Measurements from ENCODE around the gene CCL23. TPM values are rescaled to one million over a fixed set of nuclear protein-coding genes. Genes with fewer than 3 reads are reported as not detected.

The CCL23 gene
- polyA plus RNA-seq, 1 experiment = not detected

DNA sequence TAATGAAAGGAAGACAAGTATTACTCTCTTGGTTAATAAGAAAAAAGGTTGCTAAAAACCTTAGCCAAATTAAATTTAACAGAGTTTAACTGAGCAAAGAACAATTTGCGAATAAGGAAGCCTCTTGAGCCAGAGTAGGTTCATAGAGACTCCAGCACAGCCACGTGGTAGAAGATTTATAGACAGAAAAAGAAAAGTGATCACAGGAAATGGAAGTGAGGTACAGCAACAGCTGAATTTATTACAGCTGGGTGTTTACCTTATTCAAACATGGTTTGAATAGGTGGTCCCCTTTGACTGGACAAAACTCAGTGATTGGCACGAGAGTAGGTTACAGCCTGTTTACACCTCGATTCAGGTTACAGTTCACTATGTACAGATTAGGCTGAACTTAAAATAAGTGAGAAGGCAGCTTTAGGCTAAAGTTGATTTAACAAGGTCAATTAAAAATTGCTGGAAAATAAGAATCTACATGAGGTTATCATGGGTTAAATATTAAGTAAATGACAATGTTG, 13.1 kb downstream of the CCL23 start:
- Histone ChIP-seq H3K27me3 (ENCODE audit: control insufficient read depth, insufficient read depth, low read length) (peaks cover 2% of the 10 kb centered on the region; the same call in 1 of the 2 replicates), H3K36me3 (ENCODE audit: control insufficient read depth, insufficient read depth, low read length) (no peaks in the 10 kb centered on the region), H3K4me3 (ENCODE audit: low read depth, low read length) (no peak overlapping the region)
- ChIA-PET CTCF (interaction anchor here (0.7 to 1.4 kb wide), 4 partner anchors 8 to 31 kb away, joined by 3 to 4 read pairs (median 3); no protein-coding TSS in a partner anchor), POLR2A (no interaction called here)
- TF ChIP-seq, protein P1, sequence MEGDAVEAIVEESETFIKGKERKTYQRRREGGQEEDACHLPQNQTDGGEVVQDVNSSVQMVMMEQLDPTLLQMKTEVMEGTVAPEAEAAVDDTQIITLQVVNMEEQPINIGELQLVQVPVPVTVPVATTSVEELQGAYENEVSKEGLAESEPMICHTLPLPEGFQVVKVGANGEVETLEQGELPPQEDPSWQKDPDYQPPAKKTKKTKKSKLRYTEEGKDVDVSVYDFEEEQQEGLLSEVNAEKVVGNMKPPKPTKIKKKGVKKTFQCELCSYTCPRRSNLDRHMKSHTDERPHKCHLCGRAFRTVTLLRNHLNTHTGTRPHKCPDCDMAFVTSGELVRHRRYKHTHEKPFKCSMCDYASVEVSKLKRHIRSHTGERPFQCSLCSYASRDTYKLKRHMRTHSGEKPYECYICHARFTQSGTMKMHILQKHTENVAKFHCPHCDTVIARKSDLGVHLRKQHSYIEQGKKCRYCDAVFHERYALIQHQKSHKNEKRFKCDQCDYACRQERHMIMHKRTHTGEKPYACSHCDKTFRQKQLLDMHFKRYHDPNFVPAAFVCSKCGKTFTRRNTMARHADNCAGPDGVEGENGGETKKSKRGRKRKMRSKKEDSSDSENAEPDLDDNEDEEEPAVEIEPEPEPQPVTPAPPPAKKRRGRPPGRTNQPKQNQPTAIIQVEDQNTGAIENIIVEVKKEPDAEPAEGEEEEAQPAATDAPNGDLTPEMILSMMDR (IDR thresholded peaks at IDR 0.05; ENCODE audit: insufficient read depth, low read depth, low read length) = no peak
- no peak for DNase-seq (ENCODE audit: low read depth)

DNA sequence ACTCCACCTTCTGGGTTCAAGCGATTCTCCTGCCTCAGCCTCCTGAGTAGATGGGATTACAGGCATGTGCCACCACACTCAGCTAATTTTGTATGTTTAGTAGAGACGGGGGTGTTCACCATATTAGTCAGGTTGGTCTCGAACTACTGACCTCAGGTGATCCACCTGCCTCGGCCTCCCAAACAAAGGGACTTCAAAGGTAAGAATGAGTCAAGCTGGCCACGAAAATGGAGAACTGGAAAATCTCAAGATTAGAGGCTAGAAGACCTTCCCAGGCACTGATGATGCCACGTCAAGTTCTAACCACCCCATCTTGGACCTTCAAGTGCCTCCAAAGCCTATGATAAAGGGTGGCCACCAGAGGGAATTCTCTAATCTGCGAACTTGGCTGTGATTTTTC, 15.1 kb downstream of the CCL23 start:
- Histone ChIP-seq H3K36me3 (ENCODE audit: control insufficient read depth, insufficient read depth, low read length) (no peaks in the 10 kb centered on the region), H3K27me3 (ENCODE audit: control insufficient read depth, insufficient read depth, low read length) (peaks cover 2% of the 10 kb centered on the region; the same call in 1 of the 2 replicates), H3K4me3 (ENCODE audit: low read depth, low read length) (no peak overlapping the region)
- POLR2A ChIA-PET = no interaction called here
- TF ChIP-seq, protein P1 (IDR thresholded peaks at IDR 0.05; ENCODE audit: insufficient read depth, low read depth, low read length) = no peak
- no peak for DNase-seq (ENCODE audit: low read depth)
- CTCF ChIA-PET = no interaction called here

DNA sequence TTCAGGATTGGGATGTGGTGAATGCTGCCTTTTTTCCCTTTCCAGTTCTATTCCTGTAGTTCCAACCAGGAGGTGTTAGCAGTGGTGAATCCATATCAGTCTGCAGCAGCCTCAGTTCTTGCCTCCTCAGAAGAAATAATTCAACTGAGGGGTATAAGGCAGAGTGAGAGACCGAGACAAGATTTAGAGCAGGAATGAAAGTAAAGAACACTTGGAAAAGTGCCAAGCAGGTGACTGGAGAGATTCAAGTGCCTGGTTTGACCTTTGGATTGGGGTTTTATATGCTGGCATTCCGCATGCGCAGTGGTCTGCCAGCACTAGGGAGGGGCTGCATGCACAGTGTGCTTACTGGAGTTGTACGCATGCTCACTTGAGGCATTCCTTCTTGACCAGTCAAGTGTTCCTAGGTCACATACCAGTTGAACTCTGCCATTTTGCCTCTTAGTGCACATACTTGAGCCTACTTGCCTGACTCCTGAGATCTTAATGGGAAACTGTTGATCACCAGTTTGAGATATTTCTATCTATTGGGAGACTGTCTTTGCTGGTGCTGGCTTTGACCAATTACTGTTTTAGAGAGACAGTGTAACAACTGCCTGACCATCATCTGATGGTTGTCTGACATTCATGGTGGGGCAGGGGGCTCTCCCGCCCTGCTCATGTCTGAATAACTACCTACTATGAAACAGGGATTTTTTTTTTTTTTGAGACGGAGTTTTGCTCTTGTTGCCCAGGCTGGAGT, 15.7 kb downstream of the CCL23 start:
- Histone ChIP-seq H3K27me3 (ENCODE audit: control insufficient read depth, insufficient read depth, low read length) (peaks cover 2% of the 10 kb centered on the region; the same call in 1 of the 2 replicates), H3K4me3 (ENCODE audit: low read depth, low read length) (no peak overlapping the region), H3K36me3 (ENCODE audit: control insufficient read depth, insufficient read depth, low read length) (no peaks in the 10 kb centered on the region)
- TF ChIP-seq, protein P1 (IDR thresholded peaks at IDR 0.05; ENCODE audit: insufficient read depth, low read depth, low read length) = no peak
- no peak for DNase-seq (ENCODE audit: low read depth)
- ChIA-PET POLR2A (no interaction called here), CTCF (interaction anchor here (1.5 kb wide), 1 partner anchor 9 kb away, joined by 3 read pairs; no protein-coding TSS in a partner anchor)

DNA sequence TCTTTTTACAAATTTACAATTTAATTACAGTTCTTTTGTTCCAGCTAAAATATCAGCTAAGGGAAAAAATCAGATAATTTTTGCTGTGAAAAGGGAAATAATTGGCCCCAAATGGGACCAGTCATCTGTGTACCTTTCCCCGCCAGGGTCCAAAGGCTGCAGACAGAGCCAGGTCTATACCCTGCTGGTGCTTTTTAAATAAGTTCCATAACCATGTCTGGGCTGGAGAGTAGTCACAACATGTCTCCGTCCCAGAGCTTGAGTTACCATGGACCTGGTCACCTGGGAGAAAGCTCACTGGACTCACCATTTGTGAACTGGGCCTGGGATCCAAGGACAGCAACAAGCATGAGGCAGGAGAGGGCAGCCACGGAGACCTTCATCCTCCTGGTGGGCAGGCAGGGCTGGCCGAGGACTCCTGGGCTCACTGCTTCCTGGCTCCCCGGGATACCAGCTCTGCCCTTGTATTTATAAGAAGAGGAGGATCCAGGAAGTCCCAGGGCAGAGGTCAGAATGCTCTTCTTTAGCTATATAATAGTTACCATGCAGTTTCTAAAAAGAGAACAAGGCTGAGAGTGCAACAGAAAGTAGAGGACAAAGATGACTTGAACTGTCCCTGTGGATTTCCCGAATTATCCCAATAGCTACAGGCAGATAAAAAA, 16.5 kb downstream of the CCL23 start, which contains the start of gene CCL15:
CCL15 (minus strand) TSS at position 444 of the 662 bp plus-strand sequence; CDS start at position 383, 61 bp downstream.
- H3K27me3 ChIP-seq (ENCODE audit: control insufficient read depth, insufficient read depth, low read length) = peaks cover 2% of the 10 kb centered on the region; the same call in 1 of the 2 replicates
- POLR2A ChIA-PET = no interaction called here
- no peak within 1 kb of the TSS for H3K4me3 ChIP-seq (ENCODE audit: low read depth, low read length)
- TF ChIP-seq, protein P1 (IDR thresholded peaks at IDR 0.05; ENCODE audit: insufficient read depth, low read depth, low read length) = no peak
- H3K36me3 ChIP-seq (ENCODE audit: control insufficient read depth, insufficient read depth, low read length) = no peaks in the 10 kb centered on the region
- CTCF ChIA-PET = interaction anchor here (1.5 kb wide), 1 partner anchor 8 kb away, joined by 3 read pairs; no protein-coding TSS in a partner anchor
- DNase-seq (ENCODE audit: low read depth) = no peak

DNA sequence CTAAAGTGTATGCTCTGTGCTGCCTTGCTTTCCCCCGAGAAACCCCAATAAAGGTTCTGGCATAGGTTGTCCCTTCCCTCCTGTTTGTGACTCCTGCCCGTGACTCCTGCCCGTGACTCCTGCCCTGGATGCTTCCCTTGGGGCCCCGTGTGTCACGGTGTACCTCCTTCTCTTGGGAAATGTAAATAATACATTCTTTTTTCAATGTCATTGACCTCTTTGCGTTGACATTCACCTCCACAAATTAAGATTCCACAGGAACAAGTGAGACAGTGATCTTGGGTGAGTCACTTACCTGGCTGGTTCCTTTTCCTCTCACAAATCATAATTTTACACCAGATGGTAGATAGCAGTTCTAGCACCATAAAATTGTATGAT, 17.1 kb downstream of the CCL23 start:
- TF ChIP-seq, protein P1 (IDR thresholded peaks at IDR 0.05; ENCODE audit: insufficient read depth, low read depth, low read length) = no peak
- no peaks in the 10 kb centered on the region for H3K36me3 ChIP-seq (ENCODE audit: control insufficient read depth, insufficient read depth, low read length)
- ChIA-PET CTCF (interaction anchor here (1.5 kb wide), 1 partner anchor 8 kb away, joined by 3 read pairs; no protein-coding TSS in a partner anchor), POLR2A (no interaction called here)
- H3K27me3 ChIP-seq (ENCODE audit: control insufficient read depth, insufficient read depth, low read length) = peaks cover 2% of the 10 kb centered on the region; the same call in 1 of the 2 replicates
- no peak overlapping the region for H3K4me3 ChIP-seq (ENCODE audit: low read depth, low read length)
- DNase-seq (ENCODE audit: low read depth) = no peak
